ENCODE results near the gene LRTM2. TPM values are rescaled to one million over a fixed set of nuclear protein-coding genes. Genes with fewer than 3 reads are reported as not detected.

LRTM2 gene
- total and polyA plus RNA-seq, 2 of the 4 experiments (the other 2 are of a cell fraction) = not detected

DNA sequence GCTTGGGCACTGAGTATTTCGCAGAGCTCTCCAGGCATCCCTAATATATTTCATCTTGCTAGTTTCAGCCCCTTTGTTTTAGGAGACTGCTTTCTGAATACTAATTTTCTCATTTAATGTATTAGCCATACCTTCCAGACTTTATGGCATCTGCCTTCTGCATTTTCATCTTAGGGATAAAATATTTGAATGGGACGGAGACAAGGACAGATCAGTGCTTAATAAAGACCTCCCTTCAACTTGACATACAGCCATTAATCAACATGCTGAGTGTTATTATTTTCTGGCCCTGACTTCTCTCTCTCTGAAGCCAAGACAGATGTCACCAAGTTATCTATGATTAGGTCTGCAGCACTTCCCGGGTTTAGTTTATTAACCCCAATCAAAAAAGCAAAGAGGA lies 55.7 kb downstream of the LRTM2 start:
- H3K4ac ChIP-seq (ENCODE audit: low read depth, low read length) = no peak overlapping the region
- no peaks in the 10 kb centered on the region; the same call in 1 of the 2 replicates for H3K9me3 ChIP-seq (ENCODE audit: control insufficient read depth, insufficient read depth, low read length)
- no CpG with 5 or more reads among the region's 3 CpGs for WGBS, 2 experiments (ENCODE audit: extremely low coverage in 2 of 2, insufficient read length in 1 of 2)
- H2BK120ac ChIP-seq (ENCODE audit: low read depth, low read length) = no peak overlapping the region
- no peak overlapping the region for H4K91ac ChIP-seq (ENCODE audit: insufficient read depth, low read depth, low read length)
- no peaks in the 10 kb centered on the region for H3K79me1 ChIP-seq (ENCODE audit: low read depth in 1 of 2, low read length in 2 of 2)
- peaks cover 62% of the 10 kb centered on the region for H3K27me3 ChIP-seq (ENCODE audit: control insufficient read depth, insufficient read depth, low read length)
- no peak overlapping the region for H3K4me2 ChIP-seq (ENCODE audit: low read depth, low read length)
- no peak overlapping the region for H2AK9ac ChIP-seq (replicated peaks; ENCODE audit: low read depth, low read length, poor library complexity)
- H3K23ac ChIP-seq (ENCODE audit: low read depth, low read length) = no peak overlapping the region
- H4K20me1 ChIP-seq (ENCODE audit: insufficient read depth, low read length) = no peaks in the 10 kb centered on the region
- H2AK5ac ChIP-seq (ENCODE audit: low read depth, low read length) = no peak overlapping the region
- no peak overlapping the region for H4K8ac ChIP-seq (ENCODE audit: low read depth in 2 of 2, low read length in 2 of 2)
- in situ Hi-C loops (cut with MboI; ENCODE audit: low sequenced_read_pairs) (no loop called here), dilution Hi-C loops (cut with HindIII; ENCODE audit: low sequenced_read_pairs, unreplicated experiment) (no loop called here), intact Hi-C loops (cut with micrococcal nuclease) (no loop called here)
- no peak overlapping the region for H3K4me3 ChIP-seq (ENCODE audit: insufficient read depth, low read depth, low read length)
- H3K27ac ChIP-seq (ENCODE audit: insufficient read depth, low read length) = no peak overlapping the region
- no peak for ATAC-seq (ENCODE audit: low read depth)
- DNase-seq = no peak
- no peak overlapping the region for H3K56ac ChIP-seq (ENCODE audit: extremely low read depth, insufficient read depth, low read length)
- no peaks in the 10 kb centered on the region for H3K36me3 ChIP-seq (ENCODE audit: control insufficient read depth, insufficient read depth, low read length)
- no peak overlapping the region for H3K14ac ChIP-seq (replicated peaks; ENCODE audit: low read depth, low read length)
- H2BK15ac ChIP-seq (ENCODE audit: low read depth, low read length) = no peak overlapping the region
- no peak overlapping the region for H2BK20ac ChIP-seq (ENCODE audit: low read depth, low read length)
- peaks cover 4% of the 10 kb centered on the region; the same call in 1 of the 2 replicates for H3K9me1 ChIP-seq (ENCODE audit: insufficient read depth, low read length)
- H2AFZ ChIP-seq (replicated peaks; ENCODE audit: low read length, poor library complexity) = no peak overlapping the region
- BruUV-seq (replicated peaks) = no TSS peak
- no peak overlapping the region for H3K9ac ChIP-seq (ENCODE audit: low read depth, low read length)
- H3K4me1 ChIP-seq (ENCODE audit: control insufficient read depth, insufficient read depth, low read length) = no peaks in the 10 kb centered on the region
- H2BK5ac ChIP-seq (ENCODE audit: low read depth, low read length, poor library complexity, severe bottlenecking) = no peak overlapping the region
- CTCF ChIA-PET = no interaction called here
- H3K18ac ChIP-seq (ENCODE audit: low read depth, low read length) = no peak overlapping the region
- no peak overlapping the region for H4K5ac ChIP-seq (ENCODE audit: low read depth, low read length)
- no peak for TF ChIP-seq NFE2L2 (IDR thresholded peaks at IDR 0.05; ENCODE audit: low read depth, low read length)
- no peak for TF ChIP-seq RCOR1 (IDR thresholded peaks at IDR 0.05; ENCODE audit: insufficient replicate concordance, low read length)
- TF ChIP-seq SMC3 (IDR thresholded peaks at IDR 0.05; ENCODE audit: low read depth, low read length) = no peak
- TF ChIP-seq, protein P1, sequence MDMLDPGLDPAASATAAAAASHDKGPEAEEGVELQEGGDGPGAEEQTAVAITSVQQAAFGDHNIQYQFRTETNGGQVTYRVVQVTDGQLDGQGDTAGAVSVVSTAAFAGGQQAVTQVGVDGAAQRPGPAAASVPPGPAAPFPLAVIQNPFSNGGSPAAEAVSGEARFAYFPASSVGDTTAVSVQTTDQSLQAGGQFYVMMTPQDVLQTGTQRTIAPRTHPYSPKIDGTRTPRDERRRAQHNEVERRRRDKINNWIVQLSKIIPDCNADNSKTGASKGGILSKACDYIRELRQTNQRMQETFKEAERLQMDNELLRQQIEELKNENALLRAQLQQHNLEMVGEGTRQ (IDR thresholded peaks at IDR 0.05; ENCODE audit: low read depth, low read length) = no peak
- no peak for TF ChIP-seq CHD1 (IDR thresholded peaks at IDR 0.05; ENCODE audit: low read depth, low read length)
- TF ChIP-seq MAZ (IDR thresholded peaks at IDR 0.05; ENCODE audit: borderline replicate concordance, low read depth, low read length) = no peak
- TF ChIP-seq RAD21 (IDR thresholded peaks at IDR 0.05; ENCODE audit: low read length) = no peak
- TF ChIP-seq MXI1 (IDR thresholded peaks at IDR 0.05; ENCODE audit: borderline replicate concordance, low read depth, low read length) = no peak
- no peak for TF ChIP-seq BHLHE40 (IDR thresholded peaks at IDR 0.05; ENCODE audit: low read depth, low read length)
- TF ChIP-seq, protein P2, sequence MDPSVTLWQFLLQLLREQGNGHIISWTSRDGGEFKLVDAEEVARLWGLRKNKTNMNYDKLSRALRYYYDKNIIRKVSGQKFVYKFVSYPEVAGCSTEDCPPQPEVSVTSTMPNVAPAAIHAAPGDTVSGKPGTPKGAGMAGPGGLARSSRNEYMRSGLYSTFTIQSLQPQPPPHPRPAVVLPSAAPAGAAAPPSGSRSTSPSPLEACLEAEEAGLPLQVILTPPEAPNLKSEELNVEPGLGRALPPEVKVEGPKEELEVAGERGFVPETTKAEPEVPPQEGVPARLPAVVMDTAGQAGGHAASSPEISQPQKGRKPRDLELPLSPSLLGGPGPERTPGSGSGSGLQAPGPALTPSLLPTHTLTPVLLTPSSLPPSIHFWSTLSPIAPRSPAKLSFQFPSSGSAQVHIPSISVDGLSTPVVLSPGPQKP (IDR thresholded peaks at IDR 0.05; ENCODE audit: borderline replicate concordance, low read depth, low read length) = no peak
- POLR2A ChIA-PET (ENCODE audit: unreplicated experiment) = no interaction called here

Data from IMR-90 (cell line).